ENCODE data around the gene GUSB. TPM values are rescaled to one million over a fixed set of nuclear protein-coding genes. Genes with fewer than 3 reads are reported as not detected.

The GUSB gene
- total RNA-seq, 2 experiments from 2014 or later: 49.5 to 50.9 TPM

DNA sequence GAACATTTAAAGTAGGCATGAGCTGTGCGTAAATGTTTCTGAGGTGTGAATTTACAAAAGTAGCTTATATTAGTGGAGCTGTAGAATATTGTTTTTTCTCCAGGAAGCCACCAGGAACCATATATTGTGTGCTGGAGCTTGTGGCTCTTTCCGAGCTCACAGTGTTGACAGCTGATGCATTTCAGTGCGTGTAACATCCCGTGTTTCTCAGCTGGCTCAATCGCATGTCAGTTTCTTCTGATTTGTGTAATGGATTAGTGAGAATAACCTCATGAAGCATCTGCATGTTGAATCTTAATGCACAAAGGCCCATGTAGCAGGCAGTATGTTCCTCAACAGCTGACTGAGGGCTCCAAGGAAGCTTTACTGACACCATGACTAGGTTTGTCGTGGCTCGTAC, 69.8 kb downstream of the GUSB start:
- TF ChIP-seq, protein P1, sequence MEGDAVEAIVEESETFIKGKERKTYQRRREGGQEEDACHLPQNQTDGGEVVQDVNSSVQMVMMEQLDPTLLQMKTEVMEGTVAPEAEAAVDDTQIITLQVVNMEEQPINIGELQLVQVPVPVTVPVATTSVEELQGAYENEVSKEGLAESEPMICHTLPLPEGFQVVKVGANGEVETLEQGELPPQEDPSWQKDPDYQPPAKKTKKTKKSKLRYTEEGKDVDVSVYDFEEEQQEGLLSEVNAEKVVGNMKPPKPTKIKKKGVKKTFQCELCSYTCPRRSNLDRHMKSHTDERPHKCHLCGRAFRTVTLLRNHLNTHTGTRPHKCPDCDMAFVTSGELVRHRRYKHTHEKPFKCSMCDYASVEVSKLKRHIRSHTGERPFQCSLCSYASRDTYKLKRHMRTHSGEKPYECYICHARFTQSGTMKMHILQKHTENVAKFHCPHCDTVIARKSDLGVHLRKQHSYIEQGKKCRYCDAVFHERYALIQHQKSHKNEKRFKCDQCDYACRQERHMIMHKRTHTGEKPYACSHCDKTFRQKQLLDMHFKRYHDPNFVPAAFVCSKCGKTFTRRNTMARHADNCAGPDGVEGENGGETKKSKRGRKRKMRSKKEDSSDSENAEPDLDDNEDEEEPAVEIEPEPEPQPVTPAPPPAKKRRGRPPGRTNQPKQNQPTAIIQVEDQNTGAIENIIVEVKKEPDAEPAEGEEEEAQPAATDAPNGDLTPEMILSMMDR (conservative IDR thresholded peaks at IDR 0.05; ENCODE audit: low read length): no peak
- no peak for TF ChIP-seq EZH2phosphoT487 (IDR thresholded peaks at IDR 0.05; ENCODE audit: borderline replicate concordance, low read depth, low read length)
- H3K4me2 ChIP-seq (ENCODE audit: low read length): no peak overlapping the region
- intact Hi-C loops (cut with micrococcal nuclease; ENCODE audit: unreplicated experiment): no loop called here
- POLR2A ChIA-PET: interaction anchor here (2.1 kb wide), 1 partner anchor 20 kb away, joined by 8 read pairs; no protein-coding TSS in a partner anchor
- no peak for DNase-seq (ENCODE audit: low spot score)
- CTCF ChIA-PET (ENCODE audit: unreplicated experiment): no interaction called here
- no TSS peak for BruUV-seq (replicated peaks)
- H3K36me3 ChIP-seq (ENCODE audit: insufficient read depth, low read length): peaks cover 10% of the 10 kb centered on the region
- peaks cover 35% of the 10 kb centered on the region; the same call in 1 of the 2 replicates for H3K79me2 ChIP-seq (ENCODE audit: insufficient read depth, low read depth, low read length)
- peaks cover 11% of the 10 kb centered on the region for H3K4me1 ChIP-seq (ENCODE audit: insufficient read depth, low read length, poor library complexity, severe bottlenecking)
- peaks cover 11% of the 10 kb centered on the region; the same call in 1 of the 2 replicates for H4K20me1 ChIP-seq (ENCODE audit: insufficient read depth, low read length)
- H3K4me3 ChIP-seq (ENCODE audit: low read depth, low read length, poor library complexity, severe bottlenecking): no peak overlapping the region
- H3K9me3 ChIP-seq (ENCODE audit: low read length): no peaks in the 10 kb centered on the region
- H2AFZ ChIP-seq (ENCODE audit: low read length): no peak overlapping the region
- no peak overlapping the region for H3K27ac ChIP-seq (ENCODE audit: low read depth, low read length, poor library complexity, severe bottlenecking)
- no peaks in the 10 kb centered on the region for H3K9me2 ChIP-seq (ENCODE audit: insufficient read depth, low read length)

Small RNAs within 50 kb of the gene (small RNA-seq; reads per million reads assigned to genes)
- gene AC073261.1: not detected

Other genes with a start within 250 kb of the GUSB start
- 12.1 and 17.4 TPM in 2 replicates for gene VKORC1L1, start 109.1 kb downstream of the GUSB start, total RNA-seq (2014; rRNA removed; shearing (Covaris generic))
- gene VKORC1L1, start 109.1 kb downstream of the GUSB start, total RNA-seq (2022): 31.9 and 32.5 TPM in 2 replicates
- gene ASL, start 93.6 kb upstream of the GUSB start, total RNA-seq (2014; rRNA removed; shearing (Covaris generic)): 21.5 and 22.2 TPM in 2 replicates
- gene ASL, start 93.6 kb upstream of the GUSB start, total RNA-seq (2022): 23.2 and 25.7 TPM in 2 replicates
- gene CRCP, start 132.6 kb upstream of the GUSB start, total RNA-seq (2014; rRNA removed; shearing (Covaris generic)): 25.1 and 47.1 TPM in 2 replicates
- 28.3 and 28.4 TPM in 2 replicates for gene CRCP, start 132.6 kb upstream of the GUSB start, total RNA-seq (2022)
- 6.6 and 11.4 TPM in 2 replicates for gene TPST1, start 223.1 kb upstream of the GUSB start, total RNA-seq (2014; rRNA removed; shearing (Covaris generic))
- gene TPST1, start 223.1 kb upstream of the GUSB start, total RNA-seq (2022): 3.5 and 6.3 TPM in 2 replicates